LNCaP clone FGC (cell line): ENCODE measurements around the gene RTN4RL1.

Source experiments
- DNase-seq: peaks from one replicate; pipeline ENCODE4 v3.0.0-alpha.2; 2011; ENCODE audit warnings: low read depth
- H3K4me3 ChIP-seq: 2 replicates; pipeline ENCODE4 v1.5.1; 2011; ENCODE audit warnings: mild to moderate bottlenecking, low read depth, low read length, control low read depth
- CTCF ChIP-seq: IDR thresholded peaks from 2 replicates; pipeline ENCODE4 v1.5.1; 2012; ENCODE audit warnings: mild to moderate bottlenecking; ENCODE audit not compliant: control insufficient read depth, insufficient read depth; ENCODE audit errors: extremely low read depth

RTN4RL1 gene, protein sequence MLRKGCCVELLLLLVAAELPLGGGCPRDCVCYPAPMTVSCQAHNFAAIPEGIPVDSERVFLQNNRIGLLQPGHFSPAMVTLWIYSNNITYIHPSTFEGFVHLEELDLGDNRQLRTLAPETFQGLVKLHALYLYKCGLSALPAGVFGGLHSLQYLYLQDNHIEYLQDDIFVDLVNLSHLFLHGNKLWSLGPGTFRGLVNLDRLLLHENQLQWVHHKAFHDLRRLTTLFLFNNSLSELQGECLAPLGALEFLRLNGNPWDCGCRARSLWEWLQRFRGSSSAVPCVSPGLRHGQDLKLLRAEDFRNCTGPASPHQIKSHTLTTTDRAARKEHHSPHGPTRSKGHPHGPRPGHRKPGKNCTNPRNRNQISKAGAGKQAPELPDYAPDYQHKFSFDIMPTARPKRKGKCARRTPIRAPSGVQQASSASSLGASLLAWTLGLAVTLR

DNA sequence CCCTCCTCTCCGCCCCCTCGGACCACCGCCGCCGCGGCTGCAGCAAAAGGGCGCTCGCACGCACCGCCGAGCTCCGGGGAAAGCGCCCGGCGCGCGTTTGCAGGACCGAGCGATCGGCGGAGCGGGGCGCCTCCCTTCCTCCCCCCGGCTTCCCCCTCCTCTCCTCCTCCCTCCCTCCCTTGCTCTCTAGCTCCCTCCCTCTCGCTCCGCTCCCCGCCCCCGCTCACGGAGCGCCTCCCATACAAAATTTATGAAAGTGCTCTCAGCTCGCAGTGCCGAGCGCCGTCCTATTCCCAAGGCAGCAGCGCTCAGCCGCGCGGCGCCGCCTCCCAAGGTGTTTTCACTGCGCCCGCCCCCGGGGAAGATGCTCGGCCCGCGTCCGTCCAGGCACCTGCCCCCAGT, at the start of gene RTN4RL1:
TSS of gene RTN4RL1 (minus strand) at position 115 of the 402 bp plus-strand sequence. CDS start 469 bp downstream, outside the sequence.
- DNase-seq: peak; percentile 51
- peak within 1 kb of the TSS; percentile 61 for H3K4me3 ChIP-seq
- TF ChIP-seq CTCF: peak; percentile 15; the same call in 1 of the 2 replicates

GRCh38 chr17:2074919-2075318, 49.8 kb upstream of the RTN4RL1 start:
- no peak for DNase-seq
- no peak overlapping the region for H3K4me3 ChIP-seq
- TF ChIP-seq CTCF: no peak

DNA sequence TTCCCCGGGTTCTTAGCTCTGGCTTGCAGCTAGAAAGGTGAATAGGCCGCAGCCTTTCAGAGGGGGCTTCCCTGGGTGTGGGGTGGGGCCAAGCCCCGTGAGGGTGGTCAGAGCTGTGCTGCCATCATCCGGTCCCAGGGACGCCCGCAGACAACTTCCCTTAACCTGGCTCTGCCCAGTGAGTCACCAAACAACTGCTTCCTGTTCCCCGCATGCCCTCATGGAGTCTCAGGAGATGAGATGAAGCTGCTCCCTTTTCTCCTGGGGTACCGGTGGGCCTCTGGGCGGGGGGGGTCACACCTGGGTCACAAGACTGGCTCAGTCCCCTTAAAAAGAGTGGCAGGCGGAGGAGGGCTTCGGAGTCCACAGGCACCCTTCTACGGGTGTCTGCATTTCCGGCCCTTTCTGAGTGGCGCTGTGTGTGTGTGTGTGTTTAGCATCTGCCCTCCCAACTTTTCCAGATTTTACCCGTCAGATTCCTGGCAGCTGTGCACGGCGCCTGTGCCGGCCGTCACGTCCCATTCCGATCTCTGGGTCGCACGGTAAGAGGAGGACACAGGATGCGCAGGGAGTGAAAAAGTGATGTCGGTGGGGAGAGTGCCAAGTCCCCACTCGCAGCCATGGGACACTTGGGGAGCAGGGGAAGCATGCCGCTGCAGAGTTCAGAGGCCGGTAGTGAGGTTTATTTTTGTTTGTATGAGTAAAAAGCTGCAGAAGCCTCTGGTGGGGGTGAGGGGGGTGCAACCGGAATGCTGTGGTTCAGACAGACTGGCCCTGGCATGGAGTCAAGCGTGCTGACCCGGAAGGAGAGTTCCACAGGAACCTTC, 46.5 kb upstream of the RTN4RL1 start:
- no peak for DNase-seq
- TF ChIP-seq CTCF: no peak
- H3K4me3 ChIP-seq: no peak overlapping the region

- TF ChIP-seq CTCF: no peak
- H3K4me3 ChIP-seq: no peak overlapping the region
- DNase-seq: no peak
Observed at GRCh38 chr17:2071024-2071385, 45.9 kb upstream of the RTN4RL1 start.

- peak; percentile 41 for TF ChIP-seq CTCF
- DNase-seq: no peak
Observed at GRCh38 chr17:2070241-2071023, 45.3 kb upstream of the RTN4RL1 start.

GRCh38 chr17:2068519-2069051, 43.5 kb upstream of the RTN4RL1 start:
- DNase-seq: no peak
- no peak overlapping the region for H3K4me3 ChIP-seq
- no peak for TF ChIP-seq CTCF

More at GRCh38 chr17:2070241-2071023, 45.3 kb upstream of the RTN4RL1 start:
- H3K4me3 ChIP-seq: no peak overlapping the region
